ENCODE results near the gene INSIG2.

Gene INSIG2

DNA sequence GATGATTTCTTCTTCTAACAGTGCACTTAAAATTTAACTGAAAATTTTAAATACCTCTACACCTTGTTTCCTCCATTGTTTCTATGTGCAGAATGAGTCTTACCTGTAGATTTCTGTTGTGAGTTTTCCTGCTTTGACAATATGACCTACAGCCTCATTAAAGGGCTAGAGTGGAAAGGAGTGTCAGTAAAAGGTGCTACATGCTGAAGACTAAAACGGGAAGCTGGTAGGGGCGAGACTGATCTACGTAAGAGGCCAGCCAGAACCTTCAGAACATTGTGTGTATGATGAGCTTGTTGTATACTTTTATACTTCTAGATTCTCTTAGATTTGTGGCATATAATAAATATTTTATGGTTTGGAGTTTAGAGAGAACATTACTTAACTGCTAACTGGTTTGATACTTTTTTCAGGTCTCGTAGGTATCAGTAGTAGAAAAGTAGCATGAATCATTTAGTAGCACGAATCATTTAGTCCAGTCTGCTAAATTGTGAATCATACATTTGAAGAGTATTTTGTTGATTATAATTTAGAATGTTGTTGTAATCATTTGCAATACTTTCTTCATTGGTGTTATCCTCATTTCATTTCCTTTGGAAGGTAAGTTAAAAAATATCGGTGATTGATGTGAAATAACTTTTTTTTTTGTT lies 14.3 kb downstream of the INSIG2 start:
- no peak for DNase-seq (ENCODE audit: low spot score)

GRCh38 chr2:118103951-118104940 lies 16.0 kb downstream of the INSIG2 start:
- DNase-seq (ENCODE audit: low spot score) = peak; percentile 26

DNA sequence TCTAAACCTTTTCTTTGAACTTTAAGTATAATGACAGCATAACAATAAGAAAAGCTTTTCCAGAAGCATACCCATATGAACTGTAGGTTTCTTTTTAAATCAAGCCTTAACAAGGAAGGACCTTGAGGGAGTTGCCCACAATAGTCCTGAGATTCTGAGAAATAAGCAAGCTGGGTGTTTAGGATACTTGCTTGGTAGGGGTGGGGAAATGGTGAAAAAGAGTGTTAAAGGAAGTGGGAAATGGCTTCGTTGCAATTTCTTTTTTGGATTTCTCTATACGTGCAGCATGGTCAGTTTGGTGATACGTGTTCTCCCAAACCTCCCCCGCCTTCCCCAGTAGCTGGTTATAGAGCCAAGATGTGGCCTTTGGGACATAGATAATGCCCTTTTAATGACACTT lies 17.2 kb downstream of the INSIG2 start:
- DNase-seq (ENCODE audit: low spot score) = no peak

GRCh38 chr2:118106926-118107325 lies 18.7 kb downstream of the INSIG2 start:
- no peak for DNase-seq (ENCODE audit: low spot score)

- DNase-seq (ENCODE audit: low spot score) = no peak
Observed at GRCh38 chr2:118110310-118110709, 22.0 kb downstream of the INSIG2 start.

GRCh38 chr2:118110991-118111390 lies 22.7 kb downstream of the INSIG2 start:
- DNase-seq (ENCODE audit: low spot score) = no peak

- DNase-seq (ENCODE audit: low spot score) = no peak
Observed at GRCh38 chr2:118112771-118113334, 24.6 kb downstream of the INSIG2 start.

- no peak for DNase-seq (ENCODE audit: low spot score)
Observed at GRCh38 chr2:118114863-118115262, 26.6 kb downstream of the INSIG2 start.

GRCh38 chr2:118115761-118116160 lies 27.5 kb downstream of the INSIG2 start:
- DNase-seq (ENCODE audit: low spot score) = no peak

DNA sequence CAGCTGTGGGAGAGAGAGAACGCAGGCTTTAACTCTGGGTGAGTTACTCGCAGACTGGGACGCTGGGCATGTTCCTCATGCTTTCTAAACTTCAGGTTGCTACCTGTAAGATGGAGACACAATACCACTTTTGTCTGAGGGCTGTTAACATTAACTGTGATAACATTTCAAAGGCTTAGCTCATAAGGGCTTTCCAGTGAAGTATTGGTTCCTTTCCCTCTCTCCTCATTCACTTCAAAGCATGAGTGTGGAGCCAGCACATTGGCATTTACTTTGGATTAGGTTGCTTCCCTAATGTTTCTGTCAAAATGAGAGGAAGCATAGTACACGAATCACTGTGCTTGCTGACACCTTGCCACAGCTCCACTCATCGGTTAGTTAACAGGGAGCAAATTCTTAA lies 30.2 kb downstream of the INSIG2 start:
- no peak for DNase-seq (ENCODE audit: low spot score)

GRCh38 chr2:118119158-118119727 lies 31.0 kb downstream of the INSIG2 start:
- DNase-seq (ENCODE audit: low spot score) = no peak

GRCh38 chr2:118119761-118120400 lies 31.6 kb downstream of the INSIG2 start:
- no peak for DNase-seq (ENCODE audit: low spot score)

GRCh38 chr2:118120401-118120780 lies 32.1 kb downstream of the INSIG2 start:
- no peak for DNase-seq (ENCODE audit: low spot score)

- DNase-seq (ENCODE audit: low spot score) = no peak
Observed at GRCh38 chr2:118121101-118121500, 32.8 kb downstream of the INSIG2 start.

DNA sequence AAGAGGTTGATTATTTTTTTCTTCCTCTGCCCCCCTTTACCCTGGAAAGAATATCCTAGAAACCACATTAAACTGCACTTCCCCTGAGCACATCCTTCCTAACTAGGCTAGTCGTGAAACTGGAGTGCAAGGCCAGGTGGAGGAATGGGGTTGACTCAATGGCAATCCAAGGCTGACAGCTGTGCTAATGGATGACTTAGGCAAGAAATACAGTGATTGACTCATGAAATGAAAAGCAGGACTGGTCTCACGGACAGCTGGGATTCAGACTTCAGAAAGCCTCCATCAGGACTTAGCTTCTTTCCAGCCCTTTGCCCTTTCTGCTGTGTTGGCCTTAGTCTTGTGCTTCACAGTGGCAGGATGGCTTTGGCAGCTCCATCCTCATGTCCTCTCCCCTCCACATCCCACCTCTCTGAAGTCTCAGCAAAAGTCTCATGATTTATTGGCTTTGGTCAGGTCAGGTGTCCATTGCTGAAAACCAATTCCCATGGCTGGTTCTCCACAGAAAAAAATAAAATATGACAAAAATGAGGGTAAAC lies 33.8 kb downstream of the INSIG2 start:
- DNase-seq (ENCODE audit: low spot score) = no peak

- DNase-seq (ENCODE audit: low spot score) = no peak
Observed at GRCh38 chr2:118122594-118123281, 34.5 kb downstream of the INSIG2 start.

- DNase-seq (ENCODE audit: low spot score) = no peak
Observed at GRCh38 chr2:118123561-118124232, 35.4 kb downstream of the INSIG2 start.

DNA sequence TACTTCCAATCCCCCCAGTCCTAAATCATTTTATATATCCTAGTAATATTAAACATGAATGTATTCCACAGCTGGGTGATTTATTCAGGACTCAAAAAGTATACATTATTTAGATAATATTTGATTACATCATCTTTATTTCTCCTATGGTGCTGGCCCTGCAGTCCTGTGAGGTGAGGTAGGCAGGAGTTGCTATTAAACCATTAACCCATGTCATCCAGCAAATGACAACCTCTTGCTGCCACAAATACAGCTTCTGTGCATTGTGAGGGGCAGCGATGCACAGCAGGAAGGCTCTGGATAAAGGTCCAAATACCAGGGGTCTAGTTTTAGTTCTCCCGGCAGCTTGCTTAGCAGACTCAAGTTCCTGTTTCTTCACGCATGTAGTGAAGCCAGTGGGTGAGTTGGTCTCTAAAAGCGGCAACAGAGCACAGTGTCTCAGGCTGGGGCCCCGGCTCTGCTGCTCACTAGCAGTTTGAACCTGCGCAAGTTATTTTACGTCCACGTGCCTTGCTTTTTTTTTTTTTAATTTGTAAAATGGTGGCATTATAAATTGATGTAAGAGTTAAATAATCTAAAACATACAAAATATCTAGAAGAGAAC lies 36.1 kb downstream of the INSIG2 start:
- peak; percentile 26 for DNase-seq (ENCODE audit: low spot score)

DNA sequence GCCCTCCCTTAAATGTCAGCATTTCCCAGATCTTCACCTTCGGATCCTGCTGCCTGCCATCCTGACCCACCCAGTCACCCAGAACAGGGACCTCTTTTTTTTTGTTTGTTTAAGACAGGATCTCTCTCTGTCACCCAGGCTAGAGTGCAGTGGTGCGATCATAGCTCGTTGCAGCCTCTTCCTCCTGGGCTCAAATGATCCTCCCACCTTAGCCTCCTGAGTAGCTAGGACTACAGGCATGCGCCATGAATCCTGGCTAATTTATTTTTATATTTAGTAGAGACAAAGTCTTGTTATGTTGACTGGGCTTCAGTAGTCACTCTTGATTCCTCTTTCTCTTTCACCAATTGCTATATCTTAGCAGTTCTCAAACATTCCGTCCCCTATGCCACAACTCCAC lies 39.0 kb downstream of the INSIG2 start:
- no peak for DNase-seq (ENCODE audit: low spot score)

GRCh38 chr2:118128826-118129225 lies 40.6 kb downstream of the INSIG2 start:
- DNase-seq (ENCODE audit: low spot score) = no peak
